PC-9 (cell line): Measurements from ENCODE around the gene LEP. TPM values are rescaled to one million over a fixed set of nuclear protein-coding genes. Genes with fewer than 3 reads are reported as not detected.

ENCODE experiments used
- BruUV-seq: library from RNA; stranded (reverse); fragments of 400-500 nt; replicated peaks from 2 replicates; lab custom pipeline; 2021; lab: Mats Ljungman, UMichigan
- CTCF ChIA-PET: fragments of 300-600 bp; sonication (Branson Sonifier 250); formaldehyde crosslinking; loops from one replicate; lab custom pipeline; 2022; ENCODE audit warnings: antibody characterized with exemption; lab: Charles Lee
- POLR2A ChIA-PET: fragments of 300-600 bp; sonication (Branson Sonifier 250); formaldehyde crosslinking; loops from one replicate; lab custom pipeline; 2022; ENCODE audit warnings: antibody characterized with exemption; ENCODE audit not compliant: unreplicated experiment; lab: Charles Lee
- DNase-seq, 2 experiments: peaks; one replicate each; pipeline versions ENCODE4 v3.0.0 to v3.0.0-alpha.2; 2015 to 2022; ENCODE audit warnings: mixed read lengths in 1 of 2
- H2AFZ ChIP-seq: fragments of 200-600 bp; sonication (generic); 2 replicates; pipeline ENCODE4 v1.8.1; 2017; ENCODE audit warnings: antibody characterized with exemption
- H3F3A ChIP-seq: fragments of 200-600 bp; sonication (generic); 2 replicates; pipeline ENCODE4 v1.8.1; 2017; ENCODE audit warnings: antibody characterized with exemption, mild to moderate bottlenecking, low read depth; ENCODE audit not compliant: insufficient read depth
- H3K27ac ChIP-seq: fragments of 200-600 bp; sonication (generic); 2 replicates; pipeline ENCODE4 v1.6.1; 2016; ENCODE audit warnings: mixed run types
- H3K27me3 ChIP-seq: fragments of 200-600 bp; sonication (generic); 2 replicates; pipeline ENCODE4 v1.6.1; 2016; ENCODE audit warnings: low read depth, mixed run types; ENCODE audit not compliant: insufficient read depth
- H3K36me3 ChIP-seq: fragments of 200-600 bp; sonication (generic); 2 replicates; pipeline ENCODE4 v1.6.1; 2016; ENCODE audit warnings: low read depth, mixed run types
- H3K4me1 ChIP-seq: fragments of 200-600 bp; sonication (generic); replicated peaks from 2 replicates; pipeline ENCODE4 v1.6.1; 2016; ENCODE audit warnings: mixed run types; ENCODE audit not compliant: insufficient read depth
- H3K4me2 ChIP-seq: fragments of 200-600 bp; sonication (generic); 2 replicates; pipeline ENCODE4 v1.6.1; 2017; ENCODE audit warnings: mixed run types
- H3K4me3 ChIP-seq: fragments of 200-600 bp; sonication (generic); 2 replicates; pipeline ENCODE4 v1.6.1; 2016; ENCODE audit warnings: mixed run types
- H3K79me2 ChIP-seq: fragments of 200-600 bp; sonication (generic); 2 replicates; pipeline ENCODE4 v1.6.1; 2017; ENCODE audit warnings: low read depth, mixed run types
- H3K9me2 ChIP-seq: fragments of 200-600 bp; sonication (generic); 2 replicates; pipeline ENCODE4 v1.8.1; 2017; ENCODE audit warnings: mild to moderate bottlenecking; ENCODE audit not compliant: insufficient read depth
- H3K9me3 ChIP-seq: fragments of 200-600 bp; sonication (generic); 2 replicates; pipeline ENCODE4 v1.8.1; 2016; ENCODE audit warnings: low read depth; ENCODE audit not compliant: insufficient read depth
- H4K20me1 ChIP-seq: fragments of 200-600 bp; sonication (generic); 2 replicates; pipeline ENCODE4 v1.8.1; 2017; ENCODE audit not compliant: insufficient read depth
- CTCF ChIP-seq: fragments of 200-600 bp; sonication (generic); conservative IDR thresholded peaks from 2 replicates; pipeline ENCODE4 v1.6.1; 2017; ENCODE audit warnings: mixed run types, antibody characterized with exemption, mild to moderate bottlenecking, moderate library complexity
- EZH2 ChIP-seq: fragments of 200-600 bp; sonication (generic); IDR thresholded peaks from 2 replicates; pipeline ENCODE4 v1.8.0; 2017; ENCODE audit warnings: antibody characterized with exemption, low read depth
- intact Hi-C: fragments of 100-400 bp; cut with micrococcal nuclease; formaldehyde crosslinking; loops from one replicate; pipeline ENCODE4 v1.10.0; 2022; ENCODE audit not compliant: unreplicated experiment
- total RNA-seq: library from RNA; stranded (reverse); gene quantifications from 2 replicates; pipeline ENCODE4 v1.2.3, GENCODE V29; 2021

The LEP gene
- total RNA-seq, 1 experiment from 2014 or later, result not detected

- Histone ChIP-seq H3K27ac (no peak overlapping the region), H3K27me3 (peaks cover 26% of the 10 kb centered on the region), H3K4me2 (no peak overlapping the region), H3K36me3 (no peaks in the 10 kb centered on the region), H3K4me3 (no peak overlapping the region), H3F3A (no peaks in the 10 kb centered on the region), H4K20me1 (no peaks in the 10 kb centered on the region), H3K79me2 (no peaks in the 10 kb centered on the region), H3K9me2 (no peaks in the 10 kb centered on the region), H3K4me1 (no peaks in the 10 kb centered on the region), H3K9me3 (no peaks in the 10 kb centered on the region), H2AFZ (no peak overlapping the region)
- ChIA-PET CTCF (no interaction called here), POLR2A (no interaction called here)
- TF ChIP-seq EZH2, result no peak
- no peak for TF ChIP-seq CTCF
- BruUV-seq, result no TSS peak
- intact Hi-C loops, result no loop called here
- DNase-seq, result no peak
Measured at GRCh38 chr7:128201067-128201689, 39.9 kb upstream of the LEP start.

GRCh38 chr7:128201690-128202085 is 39.4 kb upstream of the LEP start:
- ChIA-PET POLR2A (no interaction called here), CTCF (no interaction called here)

GRCh38 chr7:128202287-128202957 is 38.7 kb upstream of the LEP start:
- intact Hi-C loops, result no loop called here
- Histone ChIP-seq H3K4me3 (no peak overlapping the region), H3K4me2 (no peak overlapping the region), H3K4me1 (no peaks in the 10 kb centered on the region), H3K36me3 (no peaks in the 10 kb centered on the region), H3F3A (no peaks in the 10 kb centered on the region), H3K27ac (no peak overlapping the region), H3K79me2 (no peaks in the 10 kb centered on the region), H3K9me3 (no peaks in the 10 kb centered on the region), H2AFZ (no peak overlapping the region), H4K20me1 (no peaks in the 10 kb centered on the region), H3K27me3 (peaks cover 26% of the 10 kb centered on the region), H3K9me2 (no peaks in the 10 kb centered on the region)
- no TSS peak for BruUV-seq
- DNase-seq, result no peak
- TF ChIP-seq CTCF, result no peak
- no peak for TF ChIP-seq EZH2
- POLR2A ChIA-PET, result no interaction called here
- CTCF ChIA-PET, result no interaction called here

More at GRCh38 chr7:128201690-128202085, 39.4 kb upstream of the LEP start:
- no peak for TF ChIP-seq EZH2
- no TSS peak for BruUV-seq
- H3K9me2 ChIP-seq, result no peaks in the 10 kb centered on the region
- H3K27ac ChIP-seq, result no peak overlapping the region
- H3K4me1 ChIP-seq, result no peaks in the 10 kb centered on the region
- intact Hi-C loops, result no loop called here
- H3K79me2 ChIP-seq, result no peaks in the 10 kb centered on the region
- no peak for DNase-seq
- H3F3A ChIP-seq, result no peaks in the 10 kb centered on the region
- no peaks in the 10 kb centered on the region for H4K20me1 ChIP-seq
- H2AFZ ChIP-seq, result no peak overlapping the region
- H3K27me3 ChIP-seq, result peaks cover 26% of the 10 kb centered on the region
- no peaks in the 10 kb centered on the region for H3K36me3 ChIP-seq
- H3K4me3 ChIP-seq, result no peak overlapping the region
- H3K4me2 ChIP-seq, result no peak overlapping the region
- H3K9me3 ChIP-seq, result no peaks in the 10 kb centered on the region
